GM19324 (cell line): ENCODE data around the gene FHAD1.
A peak's percentile ranks its signal among the peaks of the same experiment; 100 is the strongest.

ENCODE experiments used
- ATAC-seq: cut with Tn5 transposase; IDR thresholded peaks from one replicate; pipeline ENCODE4 v1.9.1; 2021; ENCODE audit warnings: mild to moderate bottlenecking, moderate library complexity; ENCODE audit not compliant: unreplicated experiment, low FRiP score

The FHAD1 gene

DNA sequence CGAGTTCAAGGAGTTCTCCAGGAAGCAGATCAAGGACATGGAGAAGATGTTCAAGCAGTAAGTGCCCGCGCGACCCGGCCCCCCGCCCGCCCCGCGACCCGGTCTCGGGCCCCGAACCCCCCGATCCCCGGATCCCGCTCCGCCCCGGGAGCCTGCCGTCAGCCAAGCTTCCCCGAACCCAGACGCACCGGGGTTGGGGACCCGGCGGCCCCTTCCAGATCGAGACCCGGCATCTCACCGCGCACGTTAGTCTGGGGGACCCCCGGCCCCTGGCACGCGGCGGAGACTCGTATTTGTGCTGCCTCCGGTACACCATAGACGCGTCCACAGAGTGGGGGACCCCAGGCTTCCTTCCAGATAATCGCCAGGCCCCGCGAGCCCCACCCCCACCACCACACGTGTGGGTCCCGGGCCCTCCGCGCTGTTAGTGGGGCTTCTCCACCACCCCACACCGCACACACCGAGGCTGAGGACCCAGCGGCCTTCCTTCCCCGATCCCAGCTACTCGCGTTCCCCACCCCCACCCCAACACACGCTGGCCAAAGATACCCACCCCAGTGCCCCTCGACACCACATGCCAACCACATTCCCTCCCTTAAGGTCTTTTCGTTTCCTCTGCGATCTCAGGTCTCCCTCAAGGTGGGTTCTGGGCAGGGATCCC is 163.3 kb downstream of the FHAD1 start:
- no peak for ATAC-seq

DNA sequence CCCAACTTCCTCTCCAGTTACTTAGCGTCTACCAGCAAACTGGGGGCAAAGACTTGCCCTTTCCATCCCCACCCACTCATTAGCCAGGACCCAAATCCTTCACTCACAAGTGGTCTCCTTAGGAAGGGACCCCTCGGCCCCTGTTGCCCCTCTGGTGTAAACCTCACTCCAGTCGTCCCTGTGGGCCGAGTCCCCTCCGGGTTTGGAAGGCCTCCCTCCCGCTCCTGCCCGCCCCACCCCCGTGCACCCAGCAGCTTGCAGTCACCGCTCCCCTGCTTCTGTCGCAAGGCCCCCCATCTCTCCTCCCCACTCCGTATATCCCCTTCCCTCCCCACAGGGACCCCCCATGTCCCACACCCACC is 163.8 kb downstream of the FHAD1 start:
- ATAC-seq = no peak

DNA sequence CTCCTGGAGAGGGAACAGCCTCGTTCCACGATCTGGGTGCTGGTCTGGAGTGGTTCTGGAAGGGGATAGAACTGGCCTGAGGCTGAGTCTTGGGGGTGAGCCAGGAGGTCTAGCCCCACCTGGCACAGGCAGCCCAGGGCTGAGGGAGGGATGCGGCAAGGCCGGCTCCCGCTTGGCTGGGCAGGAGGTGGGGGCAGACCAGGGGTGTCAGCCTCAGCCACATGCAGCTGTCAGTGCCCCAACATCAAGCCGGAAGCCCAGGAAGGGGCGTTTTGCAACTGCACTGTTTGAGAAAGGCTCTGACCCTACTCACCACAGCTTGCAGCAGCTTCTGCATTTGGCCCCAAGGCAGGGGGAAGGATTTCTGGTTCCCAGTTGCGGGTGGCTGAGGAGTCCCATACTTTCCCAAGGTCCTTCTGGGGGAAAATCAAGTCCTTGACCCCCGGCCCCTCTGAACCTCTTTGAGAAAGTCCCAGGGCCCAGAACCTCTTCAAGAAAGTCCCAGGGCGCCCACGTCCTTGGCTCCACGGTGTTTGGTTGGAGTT is 164.6 kb downstream of the FHAD1 start:
- peak; percentile 40 for ATAC-seq

DNA sequence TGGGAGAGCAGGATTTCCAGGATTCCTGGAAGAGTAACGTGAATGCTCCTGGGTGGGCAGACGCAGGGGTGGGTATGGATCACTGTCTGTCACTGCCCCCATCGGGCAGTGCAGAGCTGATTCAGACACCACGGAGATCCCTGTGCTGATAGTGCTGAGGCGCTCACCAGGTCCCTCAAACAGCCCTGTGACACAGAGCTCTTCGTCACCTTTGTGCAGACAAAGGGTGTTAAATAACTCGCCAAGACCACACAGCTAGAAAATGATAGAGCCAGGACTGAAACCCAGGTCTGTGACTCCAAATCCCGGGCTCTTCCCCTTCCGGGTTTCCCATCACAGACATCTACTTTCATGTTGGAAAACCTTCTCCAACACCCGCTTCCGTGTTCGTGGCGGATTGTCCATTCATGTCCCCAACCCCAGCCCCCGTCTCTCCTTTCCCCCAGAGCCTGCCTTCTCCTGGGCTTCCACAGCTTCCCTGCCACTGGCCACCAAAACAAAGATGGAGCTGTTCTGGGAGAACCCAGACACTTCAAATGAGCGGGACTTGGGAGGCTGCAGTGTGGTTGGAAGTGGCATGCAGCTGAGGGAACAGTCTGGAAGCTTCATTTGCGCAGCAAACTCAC is 165.3 kb downstream of the FHAD1 start:
- no peak for ATAC-seq

DNA sequence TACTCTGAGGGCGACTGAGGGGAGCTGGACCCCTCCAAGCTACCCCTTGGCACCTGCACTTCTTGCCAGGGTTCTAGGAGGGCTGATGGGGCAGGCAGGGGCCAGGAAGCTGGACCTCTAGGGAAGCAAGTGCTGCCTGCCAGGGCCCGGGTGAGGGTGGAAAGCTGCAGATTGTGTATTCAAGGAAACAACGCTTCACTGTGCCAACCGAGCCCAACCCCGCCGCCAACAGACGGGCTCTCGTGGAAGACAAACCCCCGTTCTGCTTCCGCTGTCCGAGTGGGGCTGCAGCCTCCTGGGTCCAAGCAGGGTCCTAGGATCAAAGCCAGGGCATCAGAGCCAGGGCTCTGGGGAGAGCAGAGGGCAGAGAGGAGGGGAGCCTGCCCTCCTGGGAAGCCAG is 165.8 kb downstream of the FHAD1 start:
- ATAC-seq = no peak

DNA sequence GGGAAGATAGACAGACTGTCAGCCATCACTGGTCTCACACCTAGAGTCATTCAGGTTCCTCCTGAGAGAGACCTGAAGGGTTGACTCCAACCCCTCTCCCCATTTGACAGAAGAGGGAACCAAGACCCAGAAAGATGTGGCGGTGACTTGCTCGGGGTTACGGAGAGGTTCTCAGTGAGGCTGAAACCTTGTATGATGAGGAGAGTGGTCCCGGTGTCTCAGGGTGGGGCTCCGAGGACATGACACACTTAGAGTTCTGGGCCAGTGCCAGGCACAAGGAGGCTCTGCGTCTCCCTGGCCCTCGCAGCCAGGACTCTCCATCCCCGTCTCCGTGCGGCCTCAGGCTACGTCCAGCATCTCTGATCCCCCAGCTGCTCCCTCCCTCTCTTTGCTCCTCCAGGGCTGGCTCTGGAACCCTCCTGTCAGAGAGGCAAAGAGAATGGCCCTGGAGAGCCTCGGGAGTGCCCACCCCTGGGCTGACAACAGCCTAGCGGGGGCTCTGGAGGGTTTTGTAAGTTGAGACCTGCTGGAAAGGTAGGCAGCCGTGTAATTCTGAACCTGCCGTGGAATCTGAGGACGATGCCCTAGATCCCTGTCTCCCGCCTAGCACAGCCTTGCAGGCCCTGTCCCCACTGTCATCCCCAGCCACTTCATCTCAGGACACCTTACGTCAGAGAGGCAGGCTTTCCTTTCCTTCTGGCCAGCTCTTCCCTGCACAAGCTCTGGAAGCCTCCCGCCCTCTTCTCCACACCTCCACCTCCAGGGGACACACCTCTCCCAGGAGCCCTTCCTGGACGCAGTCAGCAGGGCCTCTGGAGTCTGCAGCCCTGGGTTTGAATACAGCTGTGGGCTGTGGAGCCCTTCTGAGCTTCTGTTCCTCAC is 166.8 kb downstream of the FHAD1 start:
- no peak for ATAC-seq

DNA sequence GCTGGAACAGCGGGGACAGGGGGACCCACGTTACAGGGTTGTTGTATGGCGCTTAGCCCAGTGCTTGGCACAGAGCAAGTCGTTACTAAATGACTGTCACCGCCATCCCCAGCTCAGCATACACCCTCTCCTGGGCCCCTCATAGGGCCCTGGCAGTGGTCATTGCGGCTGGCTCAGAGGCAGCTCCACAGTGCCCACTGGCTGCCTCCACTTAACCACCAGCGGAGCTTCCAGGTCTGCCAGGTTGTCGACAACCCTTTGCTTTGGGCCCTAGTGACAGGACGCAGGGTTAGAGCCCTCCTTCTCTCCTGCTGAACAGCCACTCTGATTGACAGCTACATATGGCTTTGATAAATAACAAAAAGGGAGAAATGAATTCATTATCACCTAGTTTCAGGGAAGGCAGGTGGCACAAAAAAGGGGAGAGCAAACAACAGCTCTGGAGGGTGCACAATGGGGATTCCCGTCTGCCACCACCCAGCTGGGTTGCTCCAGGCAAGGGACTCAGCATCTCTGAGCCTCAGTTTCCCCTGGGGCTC is 167.5 kb downstream of the FHAD1 start:
- ATAC-seq = no peak

DNA sequence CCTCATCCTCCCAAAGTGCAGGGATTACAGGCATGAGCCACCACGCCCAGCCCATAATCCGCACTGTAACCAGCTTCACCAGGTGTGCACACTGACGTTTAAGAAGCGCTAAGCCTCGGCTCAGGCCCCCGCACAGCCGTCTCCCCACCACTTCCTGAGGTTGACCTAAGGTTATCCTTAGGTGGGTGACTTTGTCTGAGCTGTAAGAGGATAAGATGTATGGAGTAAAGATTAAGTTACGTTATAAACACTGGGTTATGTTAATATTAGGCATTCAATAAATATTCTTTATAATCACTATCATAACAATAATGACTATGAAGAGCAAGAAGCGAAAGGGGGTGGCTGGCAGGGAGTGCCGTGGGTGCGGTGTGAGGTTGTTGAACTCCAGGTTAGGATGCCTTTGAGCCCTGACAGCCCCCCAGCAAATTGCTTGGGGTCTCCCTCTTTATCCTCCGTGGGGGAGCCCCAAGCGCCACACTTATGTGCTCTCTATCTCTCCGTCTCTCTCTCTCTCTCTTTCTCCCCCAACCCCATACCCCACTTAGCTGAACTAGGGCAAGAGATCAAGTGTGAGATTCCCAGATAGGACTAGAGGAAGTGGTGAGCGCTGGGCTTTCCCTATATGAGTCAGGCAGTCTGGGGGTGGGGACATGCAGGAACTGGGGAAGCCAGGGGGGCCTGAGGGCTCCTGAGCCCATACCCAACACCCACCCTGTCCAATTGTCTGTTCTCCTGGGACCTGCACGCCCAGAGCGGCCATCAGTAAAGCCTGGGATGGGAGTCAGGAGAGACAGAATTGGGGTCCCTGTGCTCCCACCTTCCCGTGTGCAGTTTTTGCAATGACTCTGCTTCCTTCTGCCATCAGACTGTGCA is 170.3 kb downstream of the FHAD1 start:
- ATAC-seq = no peak

GRCh38 chr1:15418806-15419515 is 171.9 kb downstream of the FHAD1 start:
- no peak for ATAC-seq

DNA sequence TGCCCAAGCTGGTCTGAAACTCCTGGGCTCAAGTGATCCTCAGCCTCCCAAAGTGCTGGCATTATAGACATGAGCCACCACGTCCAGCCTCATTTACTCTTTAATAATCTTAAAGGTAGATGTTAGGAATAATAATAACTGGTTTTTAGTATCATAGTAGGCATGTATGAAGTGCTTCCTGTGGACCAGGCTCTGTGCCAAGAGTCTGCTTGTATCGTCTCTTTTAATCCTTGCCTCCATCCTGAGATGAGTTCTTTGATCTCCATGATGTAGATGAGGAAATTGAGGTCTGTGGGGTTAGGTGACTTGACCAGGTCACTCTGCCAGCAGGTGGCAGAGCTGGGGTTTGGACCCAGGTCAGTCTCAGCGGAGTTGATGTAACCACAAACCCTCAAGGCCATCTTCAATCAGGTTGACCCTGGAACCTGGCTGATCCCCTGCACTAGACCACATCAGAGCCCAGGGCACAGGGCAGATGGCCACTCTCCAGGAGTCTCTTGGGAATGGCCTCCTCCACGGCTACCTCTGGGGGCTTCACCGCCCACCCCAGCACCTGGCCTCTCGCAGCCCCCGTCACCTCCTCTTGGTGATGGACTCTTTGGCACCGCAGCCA is 173.9 kb downstream of the FHAD1 start:
- ATAC-seq = no peak

- ATAC-seq = no peak
Observed at GRCh38 chr1:15422871-15423270, 175.8 kb downstream of the FHAD1 start.

- ATAC-seq = no peak
Observed at GRCh38 chr1:15423355-15424077, 176.5 kb downstream of the FHAD1 start.

DNA sequence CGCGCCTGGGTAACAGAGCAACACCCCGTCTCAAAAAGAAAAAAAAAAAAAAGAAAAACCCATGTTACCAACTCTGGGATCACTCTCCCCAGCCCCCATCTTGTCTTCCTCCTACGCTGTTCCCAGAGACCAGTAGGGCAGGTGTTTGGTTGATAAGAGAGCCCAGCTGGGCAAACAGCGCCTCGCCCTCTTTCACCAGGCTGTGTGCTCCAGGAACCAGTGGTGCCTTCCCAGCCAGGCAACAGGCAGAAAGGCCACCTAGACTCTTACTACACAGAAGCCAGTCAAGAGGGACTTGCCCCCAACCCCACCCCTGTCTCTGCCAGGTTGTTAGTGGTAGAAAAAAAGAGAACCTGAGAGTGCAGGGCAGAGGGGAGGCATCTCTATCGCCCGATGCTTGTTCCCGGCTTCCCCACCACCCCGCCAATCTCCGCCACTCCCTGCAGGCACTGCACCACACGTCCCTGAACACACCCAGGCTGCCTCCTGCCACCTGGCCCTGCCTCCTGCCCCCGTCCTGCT is 177.2 kb downstream of the FHAD1 start:
- ATAC-seq = no peak

GRCh38 chr1:15424981-15425380 is 178.0 kb downstream of the FHAD1 start:
- no peak for ATAC-seq

GRCh38 chr1:15425521-15425920 is 178.5 kb downstream of the FHAD1 start:
- no peak for ATAC-seq

GRCh38 chr1:15425958-15426357 is 178.9 kb downstream of the FHAD1 start:
- no peak for ATAC-seq

- ATAC-seq = no peak
Observed at GRCh38 chr1:15426492-15427279, 179.7 kb downstream of the FHAD1 start.
